ENCODE data around the gene ZFHX2.
A peak's percentile ranks its signal among the peaks of the same experiment; 100 is the strongest.

The ZFHX2 gene

DNA sequence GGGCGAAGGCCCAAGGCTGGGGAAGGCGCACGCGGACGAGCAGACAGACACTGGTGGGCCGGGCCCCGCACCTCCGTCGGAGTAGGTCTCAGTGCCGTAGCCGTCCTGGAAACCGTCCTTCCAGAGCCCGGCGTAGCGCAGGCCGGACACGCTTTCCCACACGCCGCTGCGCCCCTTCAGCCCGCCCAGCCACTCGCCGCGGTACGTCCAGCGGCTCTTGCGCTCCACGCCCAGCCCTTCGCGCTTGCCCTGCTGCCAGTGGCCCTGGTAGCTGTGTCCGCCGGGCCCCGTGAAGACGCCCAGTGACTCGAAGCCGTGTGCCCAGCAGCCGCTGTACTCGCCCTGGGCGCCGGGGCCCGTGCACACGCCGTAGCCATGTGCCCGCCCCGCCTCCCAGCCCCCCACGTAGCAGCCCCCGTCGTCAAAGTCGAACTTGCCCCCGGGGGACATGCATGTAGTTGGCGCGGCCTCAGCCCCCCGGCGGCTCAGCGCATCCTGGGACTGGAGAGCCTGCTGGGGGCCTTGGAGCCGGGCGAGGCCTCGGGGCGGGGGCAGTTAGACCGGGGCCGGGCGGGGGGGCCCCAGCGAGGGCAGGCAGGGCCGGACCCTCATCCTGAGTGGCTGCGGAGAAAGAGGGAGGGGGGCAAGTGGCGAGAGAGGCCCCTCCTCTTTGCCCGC, 25.6 kb upstream of the ZFHX2 start:
- no peak overlapping the region for H3K27ac ChIP-seq
- H3K9me3 ChIP-seq (replicated peaks in 1 of 11): peaks cover 0 to 11% (median 0%) of the 10 kb centered on the region in 11 experiments; a peak in 6 of 22 replicates
- peaks cover 14 to 24% (median 20%) of the 10 kb centered on the region in 10 experiments for H3K4me1 ChIP-seq
- TF ChIP-seq Cebpa-rat (IDR thresholded peaks at IDR 0.05): no peak
- H3K9ac ChIP-seq: no peak overlapping the region
- H3K4me2 ChIP-seq: no peak overlapping the region
- H3K36me3 ChIP-seq: no peaks in the 10 kb centered on the region
- no peaks in the 10 kb centered on the region for H4K20me1 ChIP-seq
- H3K4me3 ChIP-seq: no peak overlapping the region
- peaks cover 27 to 43% (median 38%) of the 10 kb centered on the region in 11 experiments for H3K27me3 ChIP-seq

DNA sequence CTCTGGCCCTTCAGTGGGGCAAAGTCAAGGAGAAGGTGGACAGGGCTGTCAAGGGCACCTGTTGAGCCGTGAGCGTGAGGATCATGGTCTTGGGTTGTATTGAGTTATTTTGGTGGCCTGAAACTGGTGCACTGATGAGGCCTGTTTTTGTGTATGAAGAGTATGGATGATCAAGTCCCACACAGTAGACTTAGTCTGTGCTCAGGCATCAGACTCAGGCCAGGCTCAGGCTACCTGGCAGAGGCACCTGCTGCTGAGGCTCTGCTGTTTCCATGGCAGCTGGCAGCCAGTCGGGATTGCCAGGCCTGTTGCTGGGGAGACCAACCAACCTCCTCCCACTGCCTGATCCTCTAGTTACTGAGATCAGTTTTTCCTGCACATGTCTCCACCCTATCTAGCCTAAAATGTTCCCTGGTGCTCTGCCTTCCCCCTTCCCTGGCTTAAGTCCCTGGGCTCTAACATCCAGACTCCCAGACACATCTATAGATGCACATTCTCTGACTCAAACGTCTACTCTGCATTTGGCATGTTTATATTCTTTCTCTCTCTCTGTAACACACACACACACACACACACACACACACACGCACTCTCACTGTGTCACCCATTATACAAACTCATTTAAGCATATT, 21.9 kb upstream of the ZFHX2 start:
- no peaks in the 10 kb centered on the region for H4K20me1 ChIP-seq
- H3K4me2 ChIP-seq: peak overlapping the region; percentile 70 to 92 (median 85)
- H3K9ac ChIP-seq: peak overlapping the region in 6 of 11 experiments; percentile 32 to 60 (median 50); a peak in 5 of 22 replicates
- TF ChIP-seq Cebpa-rat (IDR thresholded peaks at IDR 0.05): no peak
- no peak overlapping the region for H3K4me3 ChIP-seq
- peak overlapping the region in 7 of 11 experiments; percentile 50 to 77 (median 65); a peak in 13 of 22 replicates for H3K27ac ChIP-seq
- H3K4me1 ChIP-seq: peaks cover 44 to 54% (median 48%) of the 10 kb centered on the region in 10 experiments
- peaks cover 24 to 32% (median 28%) of the 10 kb centered on the region in 11 experiments for H3K27me3 ChIP-seq
- peaks cover 0 to 11% (median 0%) of the 10 kb centered on the region in 11 experiments; a peak in 6 of 22 replicates for H3K9me3 ChIP-seq (replicated peaks in 1 of 11)
- H3K36me3 ChIP-seq: no peaks in the 10 kb centered on the region

DNA sequence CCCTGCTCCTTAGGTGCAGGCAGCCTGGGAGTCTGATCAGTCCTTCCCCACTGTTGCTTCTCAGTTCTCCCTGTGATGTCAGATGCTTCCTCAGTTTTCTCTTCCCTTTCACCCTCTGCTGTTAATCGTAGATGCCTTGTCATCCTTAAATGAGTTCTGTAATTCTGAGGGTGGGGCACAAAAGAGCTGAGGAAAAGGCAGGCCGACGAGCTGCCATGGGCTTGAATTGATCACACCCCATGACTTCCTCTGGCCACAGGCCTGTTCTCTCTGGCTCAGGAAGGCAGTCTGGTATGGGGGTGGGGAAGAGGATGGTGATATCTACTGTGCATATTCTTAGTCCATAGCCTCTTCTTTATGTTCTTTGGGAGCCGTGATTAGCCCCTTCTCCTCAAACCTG, 21.3 kb upstream of the ZFHX2 start:
- peaks cover 51 to 60% (median 55%) of the 10 kb centered on the region in 10 experiments for H3K4me1 ChIP-seq
- peak overlapping the region in 8 of 11 experiments; percentile 21 to 60 (median 46); a peak in 10 of 22 replicates for H3K9ac ChIP-seq
- no peaks in the 10 kb centered on the region for H4K20me1 ChIP-seq
- H3K36me3 ChIP-seq: no peaks in the 10 kb centered on the region
- H3K4me3 ChIP-seq: 0 out of 20 replicates have a peak overlapping the region, but pooled peaks of 1 of the 10 experiments have one; percentile 9
- H3K9me3 ChIP-seq (replicated peaks in 1 of 11): peaks cover 0 to 11% (median 0%) of the 10 kb centered on the region in 11 experiments; a peak in 6 of 22 replicates
- H3K4me2 ChIP-seq: peak overlapping the region; percentile 70 to 92 (median 85)
- H3K27ac ChIP-seq: peak overlapping the region in 10 of 11 experiments; percentile 9 to 77 (median 56); a peak in 17 of 22 replicates
- H3K27me3 ChIP-seq: peaks cover 18 to 25% (median 22%) of the 10 kb centered on the region in 11 experiments
- no peak for TF ChIP-seq Cebpa-rat (IDR thresholded peaks at IDR 0.05)

DNA sequence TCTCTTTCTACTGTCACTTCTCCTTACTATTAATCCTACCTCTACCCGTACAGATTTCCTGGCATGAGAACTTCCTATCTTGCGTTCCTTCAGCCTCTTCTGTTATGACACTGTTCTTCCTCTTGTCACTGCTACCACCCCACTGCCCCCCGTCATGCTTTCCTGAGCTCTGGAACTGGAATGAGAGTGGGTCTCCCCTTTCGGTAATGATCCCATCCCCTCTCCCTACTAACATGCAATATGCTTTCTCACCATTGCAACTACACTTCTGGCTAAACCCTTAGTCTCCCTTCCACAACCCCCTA, 20.9 kb upstream of the ZFHX2 start:
- H3K9ac ChIP-seq: peak overlapping the region in 9 of 11 experiments; percentile 21 to 66 (median 47); a peak in 11 of 22 replicates
- no peak for TF ChIP-seq Cebpa-rat (IDR thresholded peaks at IDR 0.05)
- peak overlapping the region in 1 of 10 experiments; percentile 9; a peak in 1 of 20 replicates for H3K4me3 ChIP-seq
- peaks cover 53 to 63% (median 57%) of the 10 kb centered on the region in 10 experiments for H3K4me1 ChIP-seq
- peak overlapping the region in 10 of 11 experiments; percentile 9 to 77 (median 56); a peak in 17 of 22 replicates for H3K27ac ChIP-seq
- H3K36me3 ChIP-seq: no peaks in the 10 kb centered on the region
- peak overlapping the region; percentile 70 to 92 (median 85) for H3K4me2 ChIP-seq
- peaks cover 14 to 22% (median 18%) of the 10 kb centered on the region in 11 experiments for H3K27me3 ChIP-seq
- no peaks in the 10 kb centered on the region for H4K20me1 ChIP-seq
- peaks cover 0 to 11% (median 0%) of the 10 kb centered on the region in 11 experiments; a peak in 6 of 22 replicates for H3K9me3 ChIP-seq (replicated peaks in 1 of 11)

DNA sequence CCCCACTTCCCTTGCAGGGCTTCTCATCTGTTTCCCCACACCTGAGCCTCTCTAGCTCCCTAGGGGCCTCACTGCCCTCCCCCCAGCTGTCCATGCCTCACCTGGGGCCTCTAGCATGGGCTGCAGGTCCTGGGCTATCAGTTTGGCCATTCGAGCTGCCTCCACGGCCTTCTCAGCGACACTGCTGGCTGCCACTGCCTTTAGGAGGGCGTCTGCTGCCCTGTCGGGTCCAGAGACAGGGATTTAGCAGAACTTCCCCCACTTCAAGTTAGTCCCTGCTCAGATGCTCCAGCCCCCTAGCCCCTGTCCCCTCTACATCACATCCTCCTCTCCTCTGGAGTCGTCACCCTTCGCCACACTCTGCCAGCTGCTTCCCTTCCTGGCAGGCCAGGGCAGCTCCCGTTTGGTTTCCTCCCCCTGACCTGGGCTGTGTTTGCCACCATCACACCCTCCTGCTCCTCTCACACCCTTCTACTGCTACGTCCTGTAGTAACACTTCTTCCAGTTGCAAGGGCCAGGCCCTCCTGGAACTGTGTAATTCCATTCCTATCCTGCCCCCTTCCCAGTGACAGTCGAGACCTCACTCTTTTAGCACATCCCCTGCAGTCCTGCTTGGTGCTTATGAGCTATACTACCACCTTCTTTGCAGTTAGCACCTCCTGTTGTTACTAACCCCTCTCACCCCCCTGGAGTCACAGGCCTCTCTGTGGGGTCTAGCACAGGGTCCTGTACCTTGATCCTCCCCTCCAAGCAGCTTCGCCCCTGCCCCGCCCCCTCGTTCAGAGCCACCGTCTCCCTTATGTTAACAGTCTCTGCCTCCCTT, 20.3 kb upstream of the ZFHX2 start:
- peaks cover 8 to 16% (median 12%) of the 10 kb centered on the region in 11 experiments for H3K27me3 ChIP-seq
- H3K4me2 ChIP-seq: peak overlapping the region; percentile 70 to 92 (median 85)
- peak overlapping the region in 2 of 10 experiments; percentile 9 to 14; a peak in 2 of 20 replicates for H3K4me3 ChIP-seq
- peaks cover 0 to 2% (median 0%) of the 10 kb centered on the region in 11 experiments; a peak in 3 of 22 replicates for H4K20me1 ChIP-seq
- peak overlapping the region in 10 of 11 experiments; percentile 9 to 77 (median 56); a peak in 18 of 22 replicates for H3K27ac ChIP-seq
- peak overlapping the region; percentile 25 to 66 (median 32); a peak in 16 of 22 replicates for H3K9ac ChIP-seq
- peaks cover 55 to 65% (median 59%) of the 10 kb centered on the region in 10 experiments for H3K4me1 ChIP-seq
- H3K9me3 ChIP-seq (replicated peaks in 1 of 11): peaks cover 0 to 8% (median 0%) of the 10 kb centered on the region in 11 experiments; a peak in 6 of 22 replicates
- no peaks in the 10 kb centered on the region for H3K36me3 ChIP-seq
- TF ChIP-seq Cebpa-rat (IDR thresholded peaks at IDR 0.05): no peak

DNA sequence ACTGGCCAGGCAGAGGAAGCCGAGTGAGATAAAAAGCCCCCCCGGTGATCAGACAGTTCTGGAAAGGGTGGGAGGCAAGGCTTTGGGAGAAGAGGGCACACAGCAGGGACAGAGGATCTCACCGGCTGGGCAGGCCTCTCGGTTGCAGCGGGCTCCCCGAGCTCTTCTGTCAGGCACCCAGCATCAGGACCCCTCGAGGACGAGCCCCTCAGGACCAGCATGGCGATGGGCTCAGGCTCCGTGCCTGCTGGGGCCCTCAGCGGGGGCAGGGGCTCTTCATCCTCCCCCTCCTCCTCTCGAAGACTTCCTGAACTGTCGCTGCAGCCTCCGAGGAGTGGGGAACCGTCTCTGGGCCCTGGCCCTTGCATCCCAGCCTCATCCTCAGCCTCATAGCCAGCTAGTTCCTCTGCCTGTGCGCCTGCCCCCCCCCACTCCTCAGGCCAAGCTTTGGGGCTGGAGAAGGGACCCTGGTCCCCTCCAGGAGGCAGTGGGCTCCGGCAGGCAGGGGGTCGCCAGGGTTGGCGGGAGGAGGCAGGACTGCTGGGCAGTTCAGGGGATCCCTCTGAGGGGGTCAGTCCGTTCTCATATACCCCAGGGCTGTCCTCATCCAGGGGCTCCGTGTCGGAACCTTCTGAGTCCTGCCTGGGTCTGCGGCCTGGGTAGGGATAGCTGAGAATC, 19.4 kb upstream of the ZFHX2 start:
- TF ChIP-seq Cebpa-rat (IDR thresholded peaks at IDR 0.05): no peak
- H3K4me2 ChIP-seq: peak overlapping the region; percentile 70 to 92 (median 85)
- peaks cover 0 to 6% (median 3%) of the 10 kb centered on the region in 11 experiments; a peak in 7 of 22 replicates for H3K27me3 ChIP-seq
- peaks cover 0 to 11% (median 0%) of the 10 kb centered on the region in 11 experiments; a peak in 5 of 22 replicates for H4K20me1 ChIP-seq
- peak overlapping the region in 1 of 10 experiments; percentile 14; a peak in 1 of 20 replicates for H3K4me3 ChIP-seq
- H3K4me1 ChIP-seq: peaks cover 63 to 74% (median 68%) of the 10 kb centered on the region in 10 experiments
- H3K27ac ChIP-seq: peak overlapping the region in 9 of 11 experiments; percentile 36 to 77 (median 58); a peak in 15 of 22 replicates
- H3K36me3 ChIP-seq: peaks cover 0 to 5% (median 4%) of the 10 kb centered on the region in 11 experiments; a peak in 16 of 22 replicates
- H3K9me3 ChIP-seq (replicated peaks in 1 of 11): no peaks in the 10 kb centered on the region
- H3K9ac ChIP-seq: peak overlapping the region in 8 of 11 experiments; percentile 32 to 66 (median 50); a peak in 7 of 22 replicates

DNA sequence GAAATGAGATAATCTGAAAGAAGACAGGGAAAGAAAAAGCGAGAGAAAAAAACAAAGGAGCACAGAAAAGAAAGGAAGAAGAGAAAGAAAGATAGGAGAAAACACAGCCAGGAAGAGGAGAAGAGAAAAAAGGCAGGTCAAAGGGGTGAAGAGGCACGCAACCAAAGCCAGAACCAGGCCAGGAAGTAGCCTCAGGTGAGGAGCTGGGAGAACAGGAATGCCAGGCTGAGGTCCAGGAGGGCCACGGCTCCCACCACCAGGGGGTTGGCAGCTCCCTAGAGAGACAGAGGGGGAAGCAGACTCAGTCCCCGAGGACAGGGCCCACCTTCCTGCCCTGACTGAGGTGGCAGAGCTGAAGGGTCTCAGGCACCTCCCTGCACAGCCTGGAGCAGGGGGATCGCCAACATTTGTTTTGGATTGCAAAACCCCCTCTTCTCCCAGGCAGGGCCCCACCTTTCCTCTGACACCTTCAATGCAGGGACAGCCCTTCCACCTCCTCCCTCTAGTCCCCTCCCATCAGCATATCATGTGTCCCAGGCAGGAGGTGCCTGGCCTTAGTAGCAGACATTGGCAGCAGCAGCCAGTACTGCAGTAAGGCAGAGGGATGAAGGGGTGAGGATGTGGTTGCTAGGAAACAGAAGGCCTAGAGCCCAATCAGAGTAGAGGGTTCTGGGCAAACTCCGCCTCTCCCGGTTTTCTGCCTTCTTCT, 18.0 kb upstream of the ZFHX2 start:
- Histone ChIP-seq H3K4me1 (peaks cover 63 to 75% (median 69%) of the 10 kb centered on the region in 10 experiments), H4K20me1 (peaks cover 0 to 24% (median 0%) of the 10 kb centered on the region in 11 experiments; a peak in 5 of 22 replicates), H3K9me3 (replicated peaks in 1 of 11) (no peaks in the 10 kb centered on the region), H3K4me3 (no peak overlapping the region), H3K27me3 (no peaks in the 10 kb centered on the region), H3K4me2 (peak overlapping the region; percentile 84 to 98 (median 94); a peak in 21 of 22 replicates), H3K27ac (peak overlapping the region in 7 of 11 experiments; percentile 24 to 85 (median 45); a peak in 10 of 22 replicates), H3K9ac (peak overlapping the region in 3 of 11 experiments; percentile 11 to 81 (median 24); a peak in 2 of 22 replicates), H3K36me3 (peaks cover 13 to 18% (median 17%) of the 10 kb centered on the region in 11 experiments)
- TF ChIP-seq Cebpa-rat (IDR thresholded peaks at IDR 0.05): no peak
